HEK293 (cell line): ENCODE measurements around the gene STARD3.
A peak's percentile ranks its signal among the peaks of the same experiment; 100 is the strongest.

Experiments
- GLI2 ChIP-seq: fragments of 450-650 bp; formaldehyde crosslinking; IDR thresholded peaks from 2 replicates; pipeline ENCODE4; 2017; ENCODE audit warnings: missing biosample characterization, missing genetic modification characterization, low read depth, borderline replicate concordance
- PRDM1 ChIP-seq: fragments of 450-650 bp; formaldehyde crosslinking; IDR thresholded peaks from 2 replicates; pipeline ENCODE4; 2016; ENCODE audit warnings: missing biosample characterization, missing genetic modification characterization
- TSHZ1 ChIP-seq: fragments of 450-650 bp; formaldehyde crosslinking; IDR thresholded peaks from 2 replicates; pipeline ENCODE4 v1.5.1; 2016; ENCODE audit warnings: missing biosample characterization, missing genetic modification characterization, borderline replicate concordance
- ZBTB10 ChIP-seq: fragments of 450-650 bp; formaldehyde crosslinking; IDR thresholded peaks from 2 replicates; pipeline ENCODE4 v1.5.1; 2016; ENCODE audit warnings: missing biosample characterization, missing genetic modification characterization
- ZBTB7A ChIP-seq: fragments of 450-650 bp; formaldehyde crosslinking; IDR thresholded peaks from 2 replicates; pipeline ENCODE4 v1.5.1; 2016; ENCODE audit warnings: low read depth, missing biosample characterization, missing genetic modification characterization
- ZFP37 ChIP-seq: fragments of 450-650 bp; formaldehyde crosslinking; IDR thresholded peaks from 2 replicates; pipeline ENCODE4 v1.5.1; 2016; ENCODE audit warnings: missing biosample characterization, missing genetic modification characterization
- ZFP41 ChIP-seq: fragments of 450-650 bp; formaldehyde crosslinking; IDR thresholded peaks from 2 replicates; pipeline ENCODE4 v1.5.1; 2016; ENCODE audit warnings: missing biosample characterization, missing genetic modification characterization, borderline replicate concordance
- ZNF169 ChIP-seq: fragments of 450-650 bp; formaldehyde crosslinking; IDR thresholded peaks from 2 replicates; pipeline ENCODE4 v1.5.1; 2016; ENCODE audit warnings: missing biosample characterization, missing genetic modification characterization
- ZNF18 ChIP-seq: fragments of 450-650 bp; formaldehyde crosslinking; IDR thresholded peaks from 2 replicates; pipeline ENCODE4 v1.5.1; 2016; ENCODE audit warnings: missing biosample characterization, missing genetic modification characterization
- ZNF19 ChIP-seq: fragments of 450-650 bp; formaldehyde crosslinking; IDR thresholded peaks from 2 replicates; pipeline ENCODE4; 2016; ENCODE audit warnings: missing biosample characterization, missing genetic modification characterization, low read depth
- ZNF202 ChIP-seq: fragments of 450-650 bp; formaldehyde crosslinking; IDR thresholded peaks from 2 replicates; pipeline ENCODE4 v1.5.1; 2016; ENCODE audit warnings: missing biosample characterization, missing genetic modification characterization, borderline replicate concordance
- ZNF248 ChIP-seq: fragments of 450-650 bp; formaldehyde crosslinking; IDR thresholded peaks from 2 replicates; pipeline ENCODE4 v1.5.1; 2017; ENCODE audit warnings: missing biosample characterization, missing genetic modification characterization
- ZNF398 ChIP-seq: fragments of 450-650 bp; formaldehyde crosslinking; IDR thresholded peaks from 2 replicates; pipeline ENCODE4 v1.5.1; 2017; ENCODE audit warnings: missing biosample characterization, missing genetic modification characterization
- ZNF501 ChIP-seq: fragments of 450-650 bp; formaldehyde crosslinking; IDR thresholded peaks from 2 replicates; pipeline ENCODE4 v1.5.1; 2016; ENCODE audit warnings: missing biosample characterization, missing genetic modification characterization
- ZNF558 ChIP-seq: fragments of 450-650 bp; formaldehyde crosslinking; IDR thresholded peaks from 2 replicates; pipeline ENCODE4 v1.5.1; 2016; ENCODE audit warnings: missing biosample characterization, missing genetic modification characterization
- ZNF560 ChIP-seq: fragments of 450-650 bp; formaldehyde crosslinking; IDR thresholded peaks from 2 replicates; pipeline ENCODE4 v1.5.1; 2017; ENCODE audit warnings: missing biosample characterization, missing genetic modification characterization, borderline replicate concordance
- ZNF580 ChIP-seq: fragments of 450-650 bp; formaldehyde crosslinking; IDR thresholded peaks from 2 replicates; pipeline ENCODE4 v1.5.1; 2016; ENCODE audit warnings: missing biosample characterization, missing genetic modification characterization
- ZNF677 ChIP-seq: fragments of 450-650 bp; IDR thresholded peaks from 2 replicates; pipeline ENCODE4 v1.5.0; 2018; ENCODE audit warnings: missing biosample characterization, mild to moderate bottlenecking, missing genetic modification characterization, moderate library complexity
- ZNF692 ChIP-seq: fragments of 450-650 bp; formaldehyde crosslinking; IDR thresholded peaks from 2 replicates; pipeline ENCODE4 v1.5.1; 2016; ENCODE audit warnings: missing biosample characterization, missing genetic modification characterization
- ZNF704 ChIP-seq: fragments of 450-650 bp; formaldehyde crosslinking; IDR thresholded peaks from 2 replicates; pipeline ENCODE4 v1.5.1; 2016; ENCODE audit warnings: missing biosample characterization, missing genetic modification characterization
- ZNF747 ChIP-seq: fragments of 450-650 bp; formaldehyde crosslinking; IDR thresholded peaks from 2 replicates; pipeline ENCODE4 v1.5.1; 2016; ENCODE audit warnings: missing biosample characterization, missing genetic modification characterization
- ZNF768 ChIP-seq: fragments of 450-650 bp; formaldehyde crosslinking; IDR thresholded peaks from 2 replicates; pipeline ENCODE4 v1.5.1; 2018; ENCODE audit warnings: missing biosample characterization, mild to moderate bottlenecking, missing genetic modification characterization
- ZNF791 ChIP-seq: fragments of 450-650 bp; formaldehyde crosslinking; IDR thresholded peaks from 2 replicates; pipeline ENCODE4 v1.5.1; 2016; ENCODE audit warnings: missing biosample characterization, missing genetic modification characterization
- ZSCAN23 ChIP-seq: fragments of 450-650 bp; formaldehyde crosslinking; IDR thresholded peaks from 2 replicates; pipeline ENCODE4 v1.5.1; 2016; ENCODE audit warnings: missing biosample characterization, missing genetic modification characterization

STARD3 gene

GRCh38 chr17:39667945-39668924, 31.3 kb downstream of the STARD3 start, which contains the start of gene PNMT (continued):
- TF ChIP-seq ZFP37 (tag by site-specific recombination) (0 out of 2 replicates have a peak, but pooled peaks have one; percentile 31), ZNF677 (no peak), ZNF692 (tag by site-specific recombination) (peak; percentile 60), ZNF747 (tag by site-specific recombination) (no peak), ZNF202 (tag by site-specific recombination) (no peak), ZNF560 (tag by site-specific recombination) (no peak), ZNF18 (tag by site-specific recombination) (no peak), ZNF580 (peak; percentile 47; the same call in 1 of the 2 replicates), ZFP41 (tag by site-specific recombination) (no peak), ZBTB10 (tag by site-specific recombination) (no peak), ZNF19 (tag by site-specific recombination) (no peak), GLI2 (tag by site-specific recombination) (no peak), ZNF791 (tag by site-specific recombination) (no peak), ZNF169 (no peak), ZSCAN23 (tag by site-specific recombination) (no peak), TSHZ1 (tag by site-specific recombination) (no peak), ZNF248 (tag by site-specific recombination) (no peak), ZNF768 (tag by site-specific recombination) (no peak), ZNF398 (tag by site-specific recombination) (peak; percentile 68), ZNF704 (tag by site-specific recombination) (no peak), PRDM1 (tag by site-specific recombination) (peak; percentile 86), ZBTB7A (tag by site-specific recombination) (no peak; the same call in 1 of the 2 replicates), ZNF501 (no peak), ZNF558 (tag by site-specific recombination) (no peak)
